A204.1 (cell line): ENCODE results near the gene EXOC3L1.

Experiments
- FAIRE-seq: peaks from 2 replicates; lab custom pipeline; 2012; peaks lifted over from hg19 to GRCh38; lab: Jason Lieb, UNC

EXOC3L1 gene

GRCh38 chr16:67180166-67180565 is 9.8 kb downstream of the EXOC3L1 start:
- FAIRE-seq, result no peak

- no peak for FAIRE-seq
These were observed 10.4 kb downstream of the EXOC3L1 start for GRCh38 chr16:67179421-67180080.

- FAIRE-seq, result no peak
These were observed 11.9 kb downstream of the EXOC3L1 start for GRCh38 chr16:67177743-67178699.

- FAIRE-seq, result no peak
These were observed 13.3 kb downstream of the EXOC3L1 start for GRCh38 chr16:67176662-67177061.

GRCh38 chr16:67174706-67175231 is 15.2 kb downstream of the EXOC3L1 start:
- FAIRE-seq, result no peak

- FAIRE-seq, result no peak
These were observed 15.9 kb downstream of the EXOC3L1 start for GRCh38 chr16:67173808-67174705.

GRCh38 chr16:67173323-67173722 is 16.6 kb downstream of the EXOC3L1 start:
- no peak for FAIRE-seq

GRCh38 chr16:67170949-67171649 is 18.8 kb downstream of the EXOC3L1 start:
- no peak for FAIRE-seq

GRCh38 chr16:67170168-67170948 is 19.6 kb downstream of the EXOC3L1 start, which contains the start of gene NOL3:
TSS of gene NOL3 (plus strand) at chr16:67170538.
- no peak for FAIRE-seq

- no peak for FAIRE-seq
These were observed 20.2 kb downstream of the EXOC3L1 start for GRCh38 chr16:67169642-67170167.

GRCh38 chr16:67169011-67169451 is 20.9 kb downstream of the EXOC3L1 start:
- no peak for FAIRE-seq

GRCh38 chr16:67167588-67167987 is 22.3 kb downstream of the EXOC3L1 start:
- no peak for FAIRE-seq

GRCh38 chr16:67166598-67167168 is 23.3 kb downstream of the EXOC3L1 start:
- FAIRE-seq, result no peak

- no peak for FAIRE-seq
These were observed 23.8 kb downstream of the EXOC3L1 start for GRCh38 chr16:67166110-67166547.

- no peak for FAIRE-seq
These were observed 24.5 kb downstream of the EXOC3L1 start for GRCh38 chr16:67165121-67166078.

GRCh38 chr16:67164599-67165061 is 25.3 kb downstream of the EXOC3L1 start, which contains the start of gene HSF4:
TSS of gene HSF4 (plus strand) at chr16:67164745. CDS start at chr16:67164812, 67 bp downstream.
- FAIRE-seq, result no peak

- no peak for FAIRE-seq
These were observed 25.9 kb downstream of the EXOC3L1 start for GRCh38 chr16:67163999-67164558.
